Endodermal cell (in vitro differentiated cells): Measurements from ENCODE around the gene SCAI. TPM values are rescaled to one million over a fixed set of nuclear protein-coding genes. Genes with fewer than 3 reads are reported as not detected.
"Not testable (repeated sequence)": the region's sequence is repeated elsewhere in the genome, so short reads cannot be mapped to it uniquely, and the experiment has no call there.

ENCODE experiments used
- DNase-seq: peaks from one replicate; pipeline ENCODE4 v3.0.0-alpha.2; 2017
- H3K27ac ChIP-seq: 2 replicates; pipeline ENCODE4 v1.5.1; 2013; ENCODE audit warnings: mild to moderate bottlenecking, low read depth, low read length, moderate library complexity
- H3K27me3 ChIP-seq: 2 replicates; pipeline ENCODE4 v1.6.1; 2013; ENCODE audit warnings: mild to moderate bottlenecking, low read length, moderate library complexity; ENCODE audit not compliant: insufficient read depth, control insufficient read depth, poor library complexity, severe bottlenecking
- H3K36me3 ChIP-seq: 2 replicates; pipeline ENCODE4 v1.7.0; 2013; ENCODE audit warnings: mild to moderate bottlenecking, low read length, moderate library complexity; ENCODE audit not compliant: control insufficient read depth, insufficient read depth
- H3K4me1 ChIP-seq: one replicate; pipeline ENCODE4 v1.7.0; 2013; ENCODE audit warnings: low read length; ENCODE audit not compliant: control insufficient read depth, insufficient read depth
- H3K4me3 ChIP-seq: 2 replicates; pipeline ENCODE4 v1.5.1; 2013; ENCODE audit warnings: mild to moderate bottlenecking, low read length, moderate library complexity
- H3K9ac ChIP-seq: 2 replicates; pipeline ENCODE4 v1.6.1; 2013; ENCODE audit warnings: mild to moderate bottlenecking, low read length, moderate library complexity; ENCODE audit not compliant: poor library complexity, severe bottlenecking; ENCODE audit errors: extremely low read depth
- H3K9me3 ChIP-seq: 2 replicates; pipeline ENCODE4 v1.6.1; 2013; ENCODE audit warnings: mild to moderate bottlenecking, low read length, moderate library complexity; ENCODE audit not compliant: control insufficient read depth
- H3K27ac Mint-ChIP-seq: 2 replicates; pipeline ENCODE4 v1.8.0; 2020; ENCODE audit warnings: mixed read lengths
- H3K27me3 Mint-ChIP-seq: 2 replicates; pipeline ENCODE4 v1.8.0; 2021; ENCODE audit warnings: mild to moderate bottlenecking, mixed read lengths; ENCODE audit not compliant: insufficient read depth
- H3K36me3 Mint-ChIP-seq: 2 replicates; pipeline ENCODE4 v1.8.0; 2020; ENCODE audit warnings: low read depth, mixed read lengths
- H3K4me1 Mint-ChIP-seq: 2 replicates; pipeline ENCODE4 v1.8.0; 2020; ENCODE audit warnings: mixed read lengths
- H3K4me3 Mint-ChIP-seq: 2 replicates; pipeline ENCODE4 v1.8.0; 2020; ENCODE audit warnings: mild to moderate bottlenecking, moderate library complexity, mixed read lengths
- H3K9me3 Mint-ChIP-seq: 2 replicates; pipeline ENCODE4 v1.8.0; 2020; ENCODE audit warnings: mild to moderate bottlenecking, mixed read lengths
- CTCF ChIP-seq: fragments of 200-600 bp; sonication (generic); conservative IDR thresholded peaks from 2 replicates; pipeline ENCODE4 v1.5.0; 2021; ENCODE audit warnings: antibody characterized with exemption, mild to moderate bottlenecking
- WGBS, 2 experiments: methylation state at CpG; one replicate each; pipeline versions ENCODE4 v1.1.5 to v1.1.7; 2013; ENCODE audit warnings: missing lambda C conversion rate in 2 of 2, mixed read lengths in 1 of 2; ENCODE audit not compliant: insufficient coverage in 1 of 2, insufficient read length in 1 of 2; 5-methylcytosine and 5-hydroxymethylcytosine counted together
- total RNA-seq, 2 donors: library from RNA; stranded (reverse); fragmentation: NEBNext Ultra II Directional in 1 of 2; extraction: Animal tissue kit (Norgen Biotek cat#: 25700) in 1 of 2; gene quantifications; 2 replicates in 1 of 2; 3 replicates in 1 of 2; pipeline ENCODE4 v1.2.1, GENCODE V29; 2021

SCAI gene
- total RNA-seq, 2 donors from 2014 or later, result 22.9 to 34.7 TPM

GRCh38 chr9:125089331-125089730 is 54.0 kb downstream of the SCAI start:
- H3K36me3 ChIP-seq, result no peaks in the 10 kb centered on the region
- DNase-seq, result no peak
- no peaks in the 10 kb centered on the region for H3K27me3 ChIP-seq
- peaks cover 23% of the 10 kb centered on the region for H3K36me3 Mint-ChIP-seq
- TF ChIP-seq CTCF, result no peak
- H3K9ac ChIP-seq, result no peak overlapping the region
- H3K4me1 ChIP-seq, result no peaks in the 10 kb centered on the region
- no peak overlapping the region for H3K27ac ChIP-seq
- no peaks in the 10 kb centered on the region for H3K27me3 Mint-ChIP-seq
- H3K27ac Mint-ChIP-seq, result no peak overlapping the region
- no peak overlapping the region for H3K4me3 Mint-ChIP-seq
- H3K9me3 Mint-ChIP-seq, result peaks cover 4% of the 10 kb centered on the region
- no peak overlapping the region for H3K4me3 ChIP-seq
- no peaks in the 10 kb centered on the region for H3K9me3 ChIP-seq
- no peaks in the 10 kb centered on the region for H3K4me1 Mint-ChIP-seq

GRCh38 chr9:125088752-125089151 is 54.6 kb downstream of the SCAI start:
- Mint-ChIP-seq H3K4me3 (no peak overlapping the region), H3K27me3 (no peaks in the 10 kb centered on the region), H3K36me3 (peaks cover 20% of the 10 kb centered on the region), H3K27ac (no peak overlapping the region), H3K4me1 (no peaks in the 10 kb centered on the region), H3K9me3 (peaks cover 9% of the 10 kb centered on the region)
- no peaks in the 10 kb centered on the region for H3K27me3 ChIP-seq
- H3K4me1 ChIP-seq, result no peaks in the 10 kb centered on the region
- H3K27ac ChIP-seq, result no peak overlapping the region
- H3K4me3 ChIP-seq, result no peak overlapping the region
- no peaks in the 10 kb centered on the region for H3K9me3 ChIP-seq
- WGBS, 2 experiments, result 96% methylated on average over 5 of the region's 5 CpGs; no CpG with 5 or more reads in 1 of the 2 experiments
- H3K9ac ChIP-seq, result no peak overlapping the region
- no peak for TF ChIP-seq CTCF
- H3K36me3 ChIP-seq, result peaks cover under 1% of the 10 kb centered on the region
- DNase-seq, result no peak

GRCh38 chr9:125085703-125086477 is 57.4 kb downstream of the SCAI start:
- no peak overlapping the region for H3K4me3 Mint-ChIP-seq
- Histone ChIP-seq H3K27ac (no peak overlapping the region), H3K4me1 (no peaks in the 10 kb centered on the region), H3K9me3 (peaks cover 23% of the 10 kb centered on the region), H3K27me3 (no peaks in the 10 kb centered on the region), H3K9ac (no peak overlapping the region), H3K36me3 (peaks cover 16% of the 10 kb centered on the region), H3K4me3 (no peak overlapping the region)
- DNase-seq, result no peak
- no peaks in the 10 kb centered on the region for H3K27me3 Mint-ChIP-seq
- peaks cover 36% of the 10 kb centered on the region for H3K9me3 Mint-ChIP-seq
- no peak overlapping the region for H3K27ac Mint-ChIP-seq
- H3K36me3 Mint-ChIP-seq, result peaks cover 37% of the 10 kb centered on the region
- TF ChIP-seq CTCF, result no peak
- no peaks in the 10 kb centered on the region for H3K4me1 Mint-ChIP-seq
- 94 to 96% methylated on average over 3 to 6 of the region's 6 CpGs for WGBS, 2 experiments

GRCh38 chr9:125082197-125082596 is 61.1 kb downstream of the SCAI start:
- peaks cover 16% of the 10 kb centered on the region for H3K36me3 ChIP-seq
- not testable (repeated sequence) for H3K9ac ChIP-seq, H3K27me3 ChIP-seq, H3K4me3 ChIP-seq, H3K4me1 ChIP-seq, H3K4me1 Mint-ChIP-seq, H3K27me3 Mint-ChIP-seq, DNase-seq, H3K4me3 Mint-ChIP-seq, H3K27ac Mint-ChIP-seq, H3K27ac ChIP-seq
- Mint-ChIP-seq H3K36me3 (peaks cover 41% of the 10 kb centered on the region), H3K9me3 (peaks cover 43% of the 10 kb centered on the region)
- 92 to 93% methylated on average over 3 to 6 of the region's 6 CpGs for WGBS, 2 experiments
- peaks cover 28% of the 10 kb centered on the region for H3K9me3 ChIP-seq

GRCh38 chr9:125080797-125081196 is 62.5 kb downstream of the SCAI start:
- H3K9me3 Mint-ChIP-seq, result peaks cover 43% of the 10 kb centered on the region
- peaks cover 28% of the 10 kb centered on the region for H3K9me3 ChIP-seq
- not testable (repeated sequence) for H3K4me1 Mint-ChIP-seq, H3K4me3 Mint-ChIP-seq, H3K4me1 ChIP-seq, H3K4me3 ChIP-seq, H3K9ac ChIP-seq, H3K27ac ChIP-seq, H3K27me3 Mint-ChIP-seq, H3K27me3 ChIP-seq, H3K27ac Mint-ChIP-seq, DNase-seq
- WGBS, 2 experiments, result 88 to 100% methylated on average over 2 of the region's 2 CpGs
- H3K36me3 ChIP-seq, result peaks cover 16% of the 10 kb centered on the region
- peaks cover 41% of the 10 kb centered on the region for H3K36me3 Mint-ChIP-seq
